ENCODE measurements around the gene MYLK4. TPM values are rescaled to one million over a fixed set of nuclear protein-coding genes. Genes with fewer than 3 reads are reported as not detected.

Gene MYLK4
- total and polyA plus RNA-seq, 2 experiments from 2014 or later = 0.20 to 0.43 TPM

DNA sequence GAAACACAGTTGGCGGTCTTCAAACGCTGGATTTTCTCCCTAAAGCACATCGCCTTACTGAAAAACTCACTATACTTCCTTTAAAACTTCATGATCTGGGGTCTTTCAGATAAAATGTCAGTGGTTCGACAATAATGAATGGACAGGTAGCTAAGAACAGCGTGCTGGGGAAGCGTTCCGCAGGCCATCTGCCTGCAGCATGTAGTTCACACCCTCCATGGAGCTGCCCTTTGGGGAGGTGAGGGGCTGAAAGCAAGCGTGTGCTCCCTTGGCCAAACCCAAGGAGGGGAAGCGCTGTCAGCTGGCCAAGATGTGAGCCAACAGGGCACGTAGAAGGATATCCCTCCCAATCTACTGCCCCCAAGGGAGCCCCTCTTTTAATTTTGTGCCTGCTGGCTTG, 20.8 kb downstream of the MYLK4 start:
- H2AFZ ChIP-seq = no peak overlapping the region
- H3K4me2 ChIP-seq (ENCODE audit: unreplicated experiment) = no peak overlapping the region
- WGBS, 2 experiments (ENCODE audit: low coverage in 1 of 2, low lambda C conversion rate in 2 of 2, missing lambda C conversion rate in 2 of 2) = 86 to 90% methylated on average over 10 of the region's 10 CpGs
- H3K36me3 ChIP-seq (ENCODE audit: low read depth) = no peaks in the 10 kb centered on the region
- H3K9me2 ChIP-seq (ENCODE audit: insufficient read depth) = no peaks in the 10 kb centered on the region
- no peak overlapping the region for H3K9ac ChIP-seq
- no peaks in the 10 kb centered on the region for H3K9me3 ChIP-seq (ENCODE audit: low read depth)
- no peaks in the 10 kb centered on the region for H3K79me2 ChIP-seq (ENCODE audit: insufficient read depth)
- in situ Hi-C loops (cut with MboI) = no loop called here
- no peaks in the 10 kb centered on the region for H4K20me1 ChIP-seq (ENCODE audit: insufficient read depth)
- no peak overlapping the region for H3K27ac ChIP-seq
- H3K4me1 ChIP-seq (ENCODE audit: insufficient read depth) = peaks cover 8% of the 10 kb centered on the region; the same call in 1 of the 2 replicates
- peaks cover 8% of the 10 kb centered on the region; the same call in 1 of the 2 replicates for H3F3A ChIP-seq (ENCODE audit: insufficient read depth)
- no peak for DNase-seq
- no peaks in the 10 kb centered on the region for H3K27me3 ChIP-seq (replicated peaks; ENCODE audit: insufficient read depth)
- H3K4me3 ChIP-seq = no peak overlapping the region
- no peak for TF ChIP-seq EZH2phosphoT487 (IDR thresholded peaks at IDR 0.05; ENCODE audit: insufficient read depth, low read depth)
- TF ChIP-seq EZH2 (IDR thresholded peaks at IDR 0.05; ENCODE audit: insufficient read depth, poor library complexity, severe bottlenecking) = no peak

DNA sequence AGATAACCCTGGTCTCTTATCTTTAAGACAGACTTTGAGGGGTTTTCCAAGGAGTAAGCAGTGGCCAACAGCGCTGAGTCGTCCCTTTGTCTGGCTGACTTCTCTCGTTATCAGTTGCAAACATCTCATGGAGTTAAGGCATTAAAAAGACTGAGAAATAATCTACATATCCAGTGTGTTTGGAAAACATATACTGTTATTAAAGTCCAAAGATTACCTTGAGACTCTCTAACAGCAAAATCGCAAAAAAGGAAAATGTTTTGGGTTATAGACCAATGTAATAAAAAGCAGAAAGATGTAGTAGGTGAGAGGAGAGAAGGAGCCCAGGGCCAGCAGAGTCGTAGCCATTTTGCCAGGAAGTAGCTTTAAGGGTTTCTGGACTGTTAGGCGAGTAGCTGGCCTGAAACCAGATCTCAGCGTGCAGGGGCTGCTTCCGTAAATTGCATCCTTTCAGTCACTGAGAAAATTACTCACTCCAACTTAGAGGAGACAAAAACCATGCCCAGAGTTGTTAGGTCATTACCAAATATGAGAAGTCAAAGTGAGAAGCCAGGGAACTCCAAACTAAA, 24.6 kb downstream of the MYLK4 start:
- peak; percentile 69 for DNase-seq
- Histone ChIP-seq H3F3A (ENCODE audit: insufficient read depth) (peaks cover 5% of the 10 kb centered on the region; the same call in 1 of the 2 replicates), H3K9me2 (ENCODE audit: insufficient read depth) (no peaks in the 10 kb centered on the region), H3K36me3 (ENCODE audit: low read depth) (no peaks in the 10 kb centered on the region), H4K20me1 (ENCODE audit: insufficient read depth) (no peaks in the 10 kb centered on the region), H3K79me2 (ENCODE audit: insufficient read depth) (no peaks in the 10 kb centered on the region), H2AFZ (peak overlapping the region; percentile 47), H3K9ac (no peak overlapping the region), H3K4me3 (no peak overlapping the region), H3K4me2 (ENCODE audit: unreplicated experiment) (no peak overlapping the region), H3K4me1 (ENCODE audit: insufficient read depth) (0 out of 2 replicates have a peak, but pooled peaks cover 4% of the 10 kb centered on the region), H3K27ac (no peak overlapping the region), H3K27me3 (replicated peaks; ENCODE audit: insufficient read depth) (no peaks in the 10 kb centered on the region), H3K9me3 (ENCODE audit: low read depth) (no peaks in the 10 kb centered on the region)
- in situ Hi-C loops (cut with MboI) = no loop called here
- TF ChIP-seq EZH2phosphoT487 (IDR thresholded peaks at IDR 0.05; ENCODE audit: insufficient read depth, low read depth) (no peak), EZH2 (IDR thresholded peaks at IDR 0.05; ENCODE audit: insufficient read depth, poor library complexity, severe bottlenecking) (no peak)
- WGBS, 2 experiments (ENCODE audit: low coverage in 1 of 2, low lambda C conversion rate in 2 of 2, missing lambda C conversion rate in 2 of 2) = 43 to 48% methylated on average over 8 of the region's 8 CpGs

DNA sequence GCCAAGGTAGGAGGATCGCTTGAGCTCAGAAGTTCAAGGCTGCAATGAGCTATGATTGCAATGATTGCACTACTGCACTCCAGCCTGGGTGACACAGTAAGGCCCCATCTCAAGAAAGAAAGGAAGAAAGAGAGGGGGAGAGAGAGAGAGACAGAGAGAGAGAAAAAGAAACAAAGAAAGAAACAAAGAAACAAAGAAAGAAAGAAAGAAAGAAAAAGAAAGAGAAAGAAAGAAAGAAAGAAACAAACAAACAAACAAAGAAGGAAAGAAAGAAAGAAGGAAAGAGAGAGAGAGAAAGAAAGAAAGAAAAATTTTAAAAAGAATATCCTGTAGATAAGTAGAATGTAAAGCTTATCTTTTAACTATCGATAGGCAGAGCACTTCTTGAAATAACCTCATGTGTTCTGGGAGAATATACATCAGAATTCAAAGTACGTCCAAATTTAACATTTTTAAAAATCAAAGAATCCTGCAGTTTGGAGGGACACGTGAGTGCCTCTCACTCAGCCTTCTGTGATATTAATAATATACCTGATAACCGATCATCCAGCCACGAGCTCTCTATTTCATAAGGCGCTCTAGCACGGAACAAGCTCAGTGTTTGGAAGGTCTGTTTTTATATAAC, 25.2 kb downstream of the MYLK4 start:
- Histone ChIP-seq H3K27me3 (replicated peaks; ENCODE audit: insufficient read depth) (no peaks in the 10 kb centered on the region), H4K20me1 (ENCODE audit: insufficient read depth) (no peaks in the 10 kb centered on the region), H3K4me3 (no peak overlapping the region), H3K4me1 (ENCODE audit: insufficient read depth) (0 out of 2 replicates have a peak, but pooled peaks cover 4% of the 10 kb centered on the region), H3K9me3 (ENCODE audit: low read depth) (no peaks in the 10 kb centered on the region), H3K4me2 (ENCODE audit: unreplicated experiment) (no peak overlapping the region), H3K9ac (no peak overlapping the region), H3K27ac (no peak overlapping the region), H3K79me2 (ENCODE audit: insufficient read depth) (no peaks in the 10 kb centered on the region), H3K36me3 (ENCODE audit: low read depth) (no peaks in the 10 kb centered on the region), H3K9me2 (ENCODE audit: insufficient read depth) (no peaks in the 10 kb centered on the region), H2AFZ (peak overlapping the region; percentile 47), H3F3A (ENCODE audit: insufficient read depth) (peaks cover 5% of the 10 kb centered on the region; the same call in 1 of the 2 replicates)
- in situ Hi-C loops (cut with MboI) = no loop called here
- 81 to 82% methylated on average over 8 of the region's 8 CpGs for WGBS, 2 experiments (ENCODE audit: low coverage in 1 of 2, low lambda C conversion rate in 2 of 2, missing lambda C conversion rate in 2 of 2)
- no peak for DNase-seq
- TF ChIP-seq EZH2 (IDR thresholded peaks at IDR 0.05; ENCODE audit: insufficient read depth, poor library complexity, severe bottlenecking) (no peak), EZH2phosphoT487 (IDR thresholded peaks at IDR 0.05; ENCODE audit: insufficient read depth, low read depth) (no peak)

DNA sequence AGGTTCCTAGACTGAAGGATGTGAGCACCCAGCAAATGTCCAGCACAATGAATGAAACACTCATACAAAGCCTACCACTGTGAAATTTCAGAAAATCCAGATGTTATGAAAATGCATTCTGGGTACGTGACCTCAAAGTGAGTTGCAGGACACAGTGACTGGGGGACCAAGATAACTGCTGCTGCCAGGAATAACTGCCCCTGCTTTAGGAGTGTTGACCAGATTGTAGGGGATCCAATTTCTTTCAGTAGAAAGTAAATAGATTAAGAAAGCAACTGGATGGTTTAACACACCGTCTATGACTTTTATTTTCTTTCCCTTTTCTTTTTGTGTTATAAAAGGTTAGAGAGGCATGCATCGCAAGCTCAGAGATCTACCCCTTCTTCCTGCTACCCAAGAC, 29.5 kb downstream of the MYLK4 start:
- Histone ChIP-seq H3K4me3 (no peak overlapping the region), H3K36me3 (ENCODE audit: low read depth) (no peaks in the 10 kb centered on the region), H3K27ac (no peak overlapping the region), H3K4me1 (ENCODE audit: insufficient read depth) (0 out of 2 replicates have a peak, but pooled peaks cover 4% of the 10 kb centered on the region), H3K4me2 (ENCODE audit: unreplicated experiment) (no peak overlapping the region), H3K9ac (no peak overlapping the region), H4K20me1 (ENCODE audit: insufficient read depth) (no peaks in the 10 kb centered on the region), H3K27me3 (replicated peaks; ENCODE audit: insufficient read depth) (no peaks in the 10 kb centered on the region), H3K79me2 (ENCODE audit: insufficient read depth) (no peaks in the 10 kb centered on the region), H2AFZ (no peak overlapping the region), H3K9me3 (ENCODE audit: low read depth) (no peaks in the 10 kb centered on the region), H3F3A (ENCODE audit: insufficient read depth) (peaks cover 5% of the 10 kb centered on the region; the same call in 1 of the 2 replicates), H3K9me2 (ENCODE audit: insufficient read depth) (no peaks in the 10 kb centered on the region)
- DNase-seq = no peak
- no peak for TF ChIP-seq EZH2 (IDR thresholded peaks at IDR 0.05; ENCODE audit: insufficient read depth, poor library complexity, severe bottlenecking)
- TF ChIP-seq EZH2phosphoT487 (IDR thresholded peaks at IDR 0.05; ENCODE audit: insufficient read depth, low read depth) = no peak
- 72 to 75% methylated on average over 3 of the region's 3 CpGs for WGBS, 2 experiments (ENCODE audit: low coverage in 1 of 2, low lambda C conversion rate in 2 of 2, missing lambda C conversion rate in 2 of 2)
- in situ Hi-C loops (cut with MboI) = no loop called here

Data from GM23248 (cell line).